HG03432 (cell line): ENCODE measurements around the gene RHOT1.
"Not testable (repeated sequence)": the region's sequence is repeated elsewhere in the genome, so short reads cannot be mapped to it uniquely, and the experiment has no call there.

Experiments
- ATAC-seq: cut with Tn5 transposase; IDR thresholded peaks from one replicate; pipeline ENCODE4 v1.9.1; 2021; ENCODE audit warnings: mild to moderate bottlenecking, moderate library complexity; ENCODE audit not compliant: unreplicated experiment

RHOT1 gene

DNA sequence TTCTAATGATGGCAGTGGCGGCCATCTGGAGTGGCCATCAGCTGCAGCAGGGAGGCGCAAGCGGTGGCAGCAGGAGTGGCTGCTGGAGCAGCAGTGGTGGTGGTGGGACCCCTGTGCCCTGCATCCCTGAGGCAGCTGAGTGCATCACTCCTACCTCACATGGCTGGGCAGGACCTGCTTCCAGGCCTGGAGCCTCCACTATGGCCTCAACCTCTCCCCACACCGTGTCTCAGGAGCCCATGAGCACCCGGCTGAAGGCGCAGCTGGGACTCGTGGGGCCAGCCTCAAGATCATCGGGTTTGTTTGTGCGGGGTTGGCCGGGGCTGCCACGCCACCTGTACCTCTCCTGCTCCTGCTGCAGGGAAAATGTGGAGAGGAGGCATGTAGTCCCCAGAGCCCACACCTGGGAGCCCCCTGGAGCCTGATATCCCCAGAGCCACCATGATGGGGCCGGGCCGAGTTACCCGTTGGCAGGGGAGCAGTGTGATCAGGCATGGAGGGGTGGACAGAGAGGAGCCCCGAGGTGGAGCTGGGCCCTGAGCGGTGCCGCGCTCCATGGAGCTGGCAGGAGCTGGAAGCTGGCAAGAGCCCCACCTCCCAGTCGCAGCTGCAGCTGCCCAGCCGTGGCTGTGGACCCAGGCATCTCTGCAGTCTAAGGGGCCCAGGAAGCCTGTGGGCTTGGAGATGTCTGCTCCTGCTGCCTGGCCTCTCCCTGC, 16.7 kb downstream of the RHOT1 start:
- no peak for ATAC-seq

DNA sequence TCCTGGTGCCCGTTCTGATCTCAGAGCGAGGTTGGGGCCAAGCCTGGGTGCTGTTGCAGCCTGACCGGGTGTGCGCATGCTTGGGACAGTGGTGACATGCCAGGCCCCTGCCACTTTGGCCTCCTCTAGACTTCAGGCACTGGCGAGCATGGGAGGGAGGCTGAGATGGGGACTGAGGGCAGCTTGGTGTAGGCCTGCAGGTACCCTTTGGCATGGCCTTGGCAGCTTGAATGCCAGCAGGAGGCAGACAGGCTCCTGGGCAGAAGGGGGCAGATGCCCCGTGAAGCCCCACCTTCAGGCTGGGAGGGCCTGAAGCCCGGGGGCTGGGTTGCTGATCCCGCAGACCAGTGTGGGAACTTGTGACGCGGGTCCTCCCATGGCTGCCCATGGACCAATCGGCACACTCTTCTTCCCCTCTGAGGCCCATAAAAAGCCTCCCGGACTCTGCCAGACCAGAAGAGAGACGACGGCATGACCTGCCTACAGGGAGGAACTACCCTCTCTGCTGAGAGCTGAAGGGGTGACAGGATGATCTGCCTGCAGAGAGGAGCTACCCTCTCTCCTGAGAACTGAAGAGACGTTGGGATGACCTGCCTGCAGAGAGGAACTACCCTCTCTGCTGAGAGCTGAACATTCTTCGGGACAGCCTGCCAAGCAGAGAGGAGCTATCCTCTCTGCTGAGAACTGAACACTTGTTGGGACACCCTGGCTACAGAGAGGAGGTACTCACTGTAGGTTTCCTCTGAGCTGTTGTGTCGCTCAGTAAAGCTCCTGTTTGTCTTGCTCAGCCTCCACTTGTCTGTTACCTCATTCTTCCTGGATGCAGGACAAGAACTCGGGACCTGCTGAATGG, 17.5 kb downstream of the RHOT1 start:
- ATAC-seq, result no peak

DNA sequence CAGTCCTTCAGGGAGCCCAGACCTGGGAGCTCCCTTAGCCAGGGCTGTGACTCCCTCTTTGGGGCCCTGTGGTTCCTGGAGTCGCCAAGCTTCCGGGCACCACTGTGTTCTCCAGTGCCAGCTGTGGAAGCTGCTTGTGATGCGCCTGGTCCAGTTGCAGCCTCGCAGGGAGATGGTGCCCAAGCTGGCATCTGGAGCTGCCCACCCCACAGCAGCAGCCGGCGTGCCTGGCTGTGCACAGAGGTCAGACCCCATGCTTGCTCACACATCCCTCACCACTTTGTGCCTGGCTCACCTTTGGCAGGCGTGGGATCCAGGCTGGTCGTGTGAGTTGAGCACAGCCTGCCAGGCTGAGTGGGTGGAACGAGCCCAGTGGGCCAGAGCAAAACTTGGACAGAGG, 18.2 kb downstream of the RHOT1 start:
- no peak for ATAC-seq

DNA sequence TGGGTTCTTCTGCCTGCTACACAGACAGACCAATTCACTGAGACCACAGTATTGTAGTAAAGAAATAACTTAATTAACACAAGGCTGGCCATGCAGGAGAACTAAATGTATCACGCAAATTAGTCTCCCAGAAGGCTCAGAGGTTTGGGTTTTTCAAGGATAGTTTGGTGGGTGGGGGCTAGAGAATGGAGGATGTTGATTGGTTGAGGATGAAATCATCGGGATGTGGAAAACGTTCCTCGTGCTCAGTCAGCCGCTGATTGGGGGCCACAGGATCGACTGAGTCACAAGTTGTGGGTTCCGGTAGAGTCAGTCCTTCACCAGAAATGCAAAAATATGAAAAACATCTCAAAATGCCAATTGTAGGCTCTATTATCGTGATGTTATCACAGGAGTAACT, 18.7 kb downstream of the RHOT1 start:
- no peak for ATAC-seq

DNA sequence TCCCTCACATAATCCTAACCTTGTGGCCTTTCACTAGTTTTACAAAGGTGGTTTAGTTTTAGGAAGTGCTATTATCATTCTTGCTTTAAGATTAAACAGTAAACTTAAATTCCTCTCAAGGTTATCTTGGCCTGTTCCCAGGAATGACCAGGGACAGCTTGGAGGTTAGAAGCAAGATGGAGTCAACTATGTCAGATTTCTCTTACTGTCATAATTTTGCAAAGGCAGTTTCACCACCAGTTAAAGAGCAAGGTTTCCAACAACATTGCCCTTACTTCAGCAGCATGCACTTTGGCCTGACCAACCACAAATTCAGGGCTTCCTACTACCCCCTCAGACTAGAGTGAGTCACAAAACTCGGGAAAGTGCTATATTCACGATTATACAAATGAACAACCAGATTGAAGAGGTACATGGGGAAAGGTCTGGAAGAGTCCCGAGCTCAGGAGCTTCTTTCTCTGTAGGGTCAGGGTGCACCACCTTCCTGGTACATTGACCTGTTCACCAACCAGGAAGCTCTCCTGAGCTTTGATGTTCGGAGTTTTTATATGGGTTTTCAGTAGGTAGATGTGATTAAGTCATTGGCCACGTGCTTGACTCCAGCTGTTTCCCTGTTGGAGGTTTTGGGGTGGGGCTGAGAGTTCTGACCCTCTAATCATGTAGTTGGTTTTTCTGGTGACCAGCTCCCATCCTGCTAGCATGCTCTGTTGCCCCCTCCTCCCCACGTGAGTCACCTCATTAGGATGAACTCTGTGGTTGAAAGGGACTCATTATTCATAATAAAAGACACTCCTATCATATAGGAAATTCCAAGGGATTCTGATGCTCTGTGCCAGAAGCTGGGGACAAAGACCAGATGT, 19.4 kb downstream of the RHOT1 start:
- ATAC-seq, result no peak

DNA sequence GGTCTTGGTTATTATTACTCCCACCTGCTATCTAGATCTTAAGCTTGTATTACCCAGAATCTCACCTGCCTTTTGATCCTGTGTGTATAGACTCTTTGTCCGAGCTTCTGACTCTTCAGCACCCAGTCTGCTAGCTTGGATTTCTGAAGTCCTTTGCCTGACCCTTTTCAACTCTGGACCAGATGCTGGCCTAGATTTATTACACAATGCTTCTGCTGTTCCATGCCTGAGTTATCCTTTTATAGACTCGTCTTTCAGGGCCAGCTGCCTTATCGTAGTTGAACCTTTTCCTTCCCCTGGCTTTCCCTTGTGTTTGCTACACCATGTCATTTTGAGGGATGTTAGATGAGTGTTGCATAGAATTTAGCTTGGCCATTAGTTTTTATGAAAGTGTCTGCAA, 32.6 kb downstream of the RHOT1 start:
- ATAC-seq, result no peak

DNA sequence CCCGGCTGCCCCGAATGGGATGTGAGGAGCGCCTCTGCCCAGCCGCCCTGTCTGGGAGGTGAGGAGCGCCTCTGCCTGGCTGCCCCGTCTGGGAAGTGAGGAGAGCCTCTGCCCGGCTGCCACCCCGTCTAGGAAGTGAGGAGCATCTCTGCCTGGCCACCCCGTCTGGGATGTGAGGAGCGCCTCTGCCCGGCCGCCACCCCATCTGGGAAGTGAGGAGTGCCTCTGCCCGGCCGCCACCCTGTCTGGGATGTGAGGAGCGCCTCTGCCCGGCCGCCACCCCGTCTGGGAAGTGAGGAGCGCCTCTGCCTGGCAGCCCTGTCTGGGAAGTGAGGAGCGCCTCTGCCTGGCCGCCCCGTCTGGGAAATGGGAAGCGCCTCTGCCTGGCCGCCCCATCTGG, 36.4 kb downstream of the RHOT1 start:
- ATAC-seq, result not testable (repeated sequence)

DNA sequence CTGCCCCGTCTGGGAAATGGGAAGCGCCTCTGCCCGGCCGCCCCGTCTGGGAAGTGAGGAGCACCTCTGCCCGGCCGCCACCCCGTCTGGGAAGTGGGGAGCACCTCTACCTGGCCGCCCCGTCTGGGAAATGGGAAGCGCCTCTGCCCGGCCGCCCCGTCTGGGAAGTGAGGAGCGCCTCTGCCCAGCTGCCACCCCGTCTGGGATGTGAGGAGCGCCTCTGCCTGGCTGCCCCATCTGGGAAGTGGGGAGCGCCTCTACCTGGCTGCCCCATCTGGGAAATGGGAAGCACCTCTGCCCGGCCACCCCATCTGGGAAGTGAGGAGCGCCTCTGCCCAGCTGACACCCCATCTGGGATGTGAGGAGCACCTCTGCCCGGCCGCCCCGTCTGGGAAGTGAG, 36.8 kb downstream of the RHOT1 start:
- ATAC-seq, result not testable (repeated sequence)

DNA sequence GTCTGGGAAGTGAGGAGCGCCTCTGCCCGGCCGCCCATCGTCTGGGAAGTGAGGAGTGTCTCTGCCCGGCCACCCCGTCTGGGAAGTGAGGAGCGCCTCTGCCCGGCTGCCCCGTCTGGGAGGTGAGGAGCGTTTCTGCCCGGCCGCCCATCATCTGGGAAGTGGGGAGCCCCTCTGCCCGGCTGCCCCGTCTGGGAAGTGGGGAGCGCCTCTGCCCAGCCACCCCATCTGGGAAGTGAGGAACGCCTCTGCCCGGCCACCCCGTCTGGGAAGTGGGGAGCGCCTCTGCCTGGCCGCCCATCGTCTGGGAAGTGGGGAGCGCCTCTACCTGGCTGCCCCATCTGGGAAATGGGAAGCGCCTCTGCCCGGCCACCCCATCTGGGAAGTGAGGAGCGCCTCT, 37.2 kb downstream of the RHOT1 start:
- ATAC-seq, result not testable (repeated sequence)

DNA sequence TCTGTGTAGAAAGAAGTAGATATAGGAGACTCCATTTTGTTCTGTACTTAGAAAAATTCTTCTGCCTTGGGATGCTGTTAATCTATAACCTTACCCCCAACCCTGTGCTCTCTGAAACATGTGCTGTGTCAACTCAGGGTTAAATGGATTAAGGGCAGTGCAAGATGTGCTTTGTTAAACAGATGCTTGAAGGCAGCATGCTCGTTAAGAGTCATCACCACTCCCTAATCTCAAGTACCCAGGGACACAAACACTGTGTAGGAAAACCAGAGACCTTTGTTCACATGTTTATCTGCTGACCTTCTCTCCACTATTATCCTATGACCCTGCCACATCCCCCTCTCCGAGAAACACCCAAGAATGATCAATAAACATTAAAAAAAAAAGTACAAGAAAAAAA, 38.0 kb downstream of the RHOT1 start:
- not testable (repeated sequence) for ATAC-seq

DNA sequence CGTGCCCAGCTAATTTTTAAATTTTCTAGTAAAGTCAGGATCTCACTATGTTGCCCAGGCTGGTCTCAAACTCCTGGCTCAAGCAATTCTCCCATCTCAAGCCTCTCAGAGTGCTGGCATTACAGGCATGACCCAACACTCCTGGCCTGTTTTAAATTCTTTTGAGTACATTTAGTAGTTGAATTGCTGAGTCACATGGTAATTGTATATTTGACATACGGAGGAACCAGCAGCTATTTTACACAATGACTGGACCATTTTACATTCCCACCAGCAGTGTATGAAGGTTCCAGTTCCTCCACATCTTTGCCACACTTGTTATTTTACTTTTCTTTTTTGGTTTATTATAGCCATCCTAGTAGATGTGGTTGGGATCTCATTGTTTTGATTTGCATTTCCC, 43.6 kb downstream of the RHOT1 start:
- no peak for ATAC-seq

DNA sequence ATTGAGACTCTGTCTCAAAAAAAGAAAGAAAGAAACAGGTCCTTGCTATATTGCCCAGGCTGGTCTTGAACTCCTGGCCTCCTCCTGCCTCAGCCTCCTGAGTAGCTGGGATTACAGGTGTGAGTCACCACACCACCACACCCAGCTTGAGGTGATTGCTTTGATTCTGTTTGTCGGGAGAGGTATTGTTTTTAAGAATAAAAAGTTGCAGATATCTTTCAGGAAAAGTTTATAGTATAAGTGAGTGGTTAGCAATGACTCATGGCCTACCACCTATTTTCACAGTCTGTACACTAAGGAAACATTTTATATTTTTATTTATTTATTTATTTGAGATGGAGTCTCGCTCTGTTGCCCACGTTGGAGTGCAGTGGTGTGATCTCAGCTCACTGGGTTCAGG, 45.0 kb downstream of the RHOT1 start:
- no peak for ATAC-seq

DNA sequence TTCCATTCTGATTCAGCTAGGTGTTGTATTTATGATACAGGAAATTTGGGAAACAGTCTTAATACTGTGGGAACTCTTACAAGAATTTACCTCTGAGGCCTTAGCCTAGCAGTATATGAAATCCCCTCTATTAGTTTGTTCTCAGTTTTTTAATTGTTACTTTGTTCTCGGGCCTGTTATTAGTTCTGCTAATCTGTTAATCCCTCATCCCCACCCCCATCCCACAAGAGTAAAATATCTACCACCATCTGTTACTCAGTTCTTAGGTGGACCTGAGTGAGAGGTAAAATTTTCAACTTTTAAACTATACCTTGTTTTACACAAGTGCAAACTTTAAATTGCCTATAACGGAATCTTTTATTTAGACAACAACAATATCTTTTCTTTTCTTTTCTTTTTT, 47.0 kb downstream of the RHOT1 start:
- ATAC-seq, result no peak

DNA sequence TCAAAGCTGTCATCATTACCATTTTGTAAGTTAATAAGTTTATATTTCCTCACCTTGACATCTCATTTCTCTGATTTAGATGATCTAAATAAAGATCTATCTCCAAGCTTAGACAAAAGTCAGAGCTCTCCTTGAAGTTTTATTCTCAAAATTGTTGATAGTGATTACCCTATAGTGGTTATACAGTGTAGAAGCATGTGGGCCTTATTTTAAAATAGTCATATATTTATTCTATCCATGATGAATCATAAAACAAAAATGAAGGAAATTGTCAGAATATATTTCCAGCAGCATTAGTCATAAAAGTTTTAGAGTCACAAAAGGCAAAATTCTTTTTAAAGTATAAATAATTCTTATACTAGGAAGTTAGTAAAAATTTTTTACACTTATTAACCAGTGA, 49.0 kb downstream of the RHOT1 start:
- no peak for ATAC-seq

DNA sequence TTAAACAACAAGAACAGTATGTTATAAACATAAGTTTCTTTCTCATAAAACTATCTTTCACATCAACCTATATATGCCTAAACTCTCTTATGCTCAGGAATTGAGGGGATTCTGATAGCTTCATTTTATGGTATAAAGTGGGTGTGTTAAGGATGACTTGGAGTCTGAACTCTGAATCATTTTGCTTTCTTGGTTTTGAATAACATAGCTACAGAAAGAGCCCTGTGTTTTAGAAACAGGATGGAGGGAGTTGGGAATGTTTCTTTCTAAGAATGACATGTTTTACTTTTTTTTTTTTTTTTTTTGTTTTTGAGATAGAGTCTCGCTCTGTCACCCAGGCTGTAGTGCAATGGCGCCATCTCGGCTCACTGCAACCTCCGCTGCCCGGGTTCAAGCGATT, 50.1 kb downstream of the RHOT1 start:
- ATAC-seq, result no peak

DNA sequence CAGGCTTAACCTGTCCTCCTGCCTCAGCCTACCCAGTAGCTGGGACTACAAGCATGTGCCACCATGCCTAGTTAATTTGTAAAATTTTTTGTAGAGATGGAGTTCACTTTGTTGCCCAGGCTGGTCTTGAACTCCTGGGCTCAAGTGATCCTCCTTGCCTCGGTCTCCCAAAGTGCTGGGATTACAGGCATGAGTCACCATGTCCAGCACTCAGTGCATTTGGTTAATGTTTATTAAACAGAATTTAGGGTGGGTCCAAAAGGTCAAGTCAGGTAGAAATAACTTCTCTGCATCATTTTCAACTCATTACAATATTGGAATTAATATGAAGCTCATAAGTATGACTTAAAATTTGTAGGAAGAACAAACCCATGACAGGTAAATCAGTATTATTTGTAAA, 55.7 kb downstream of the RHOT1 start:
- no peak for ATAC-seq

DNA sequence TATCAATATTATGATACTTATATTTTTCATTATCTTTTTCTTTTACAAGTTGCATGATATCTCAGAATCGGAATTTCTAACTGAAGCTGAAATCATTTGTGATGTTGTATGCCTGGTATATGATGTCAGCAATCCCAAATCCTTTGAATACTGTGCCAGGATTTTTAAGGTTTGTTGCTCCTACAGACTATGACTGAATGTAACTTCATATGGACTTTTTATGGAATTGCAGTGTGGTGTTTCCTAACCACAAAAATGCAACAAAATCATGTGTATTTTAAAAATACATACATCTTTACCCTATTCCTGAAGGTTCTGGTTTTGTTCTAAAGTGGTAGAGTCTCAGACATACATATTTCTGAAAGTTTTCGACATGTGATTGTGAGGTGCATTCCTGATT, 64.6 kb downstream of the RHOT1 start:
- no peak for ATAC-seq

DNA sequence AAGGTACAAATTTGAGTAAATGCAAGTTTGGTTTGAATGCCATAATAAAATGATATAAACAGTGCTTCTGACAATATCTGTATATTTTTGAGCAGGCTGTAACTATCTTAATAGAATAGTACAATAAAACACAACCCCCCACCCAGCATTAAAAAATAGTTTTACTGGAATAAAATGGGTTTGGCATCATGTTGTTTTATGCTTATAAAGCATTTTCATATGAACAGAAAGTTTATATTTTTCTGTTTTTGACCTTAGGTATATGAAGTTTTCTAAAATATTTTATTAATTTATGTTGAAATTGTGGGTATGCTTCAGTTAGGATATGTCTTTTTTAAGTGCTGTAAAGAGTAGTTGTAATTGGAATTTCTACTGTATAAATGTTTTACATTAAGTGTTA, 66.1 kb downstream of the RHOT1 start:
- ATAC-seq, result no peak

DNA sequence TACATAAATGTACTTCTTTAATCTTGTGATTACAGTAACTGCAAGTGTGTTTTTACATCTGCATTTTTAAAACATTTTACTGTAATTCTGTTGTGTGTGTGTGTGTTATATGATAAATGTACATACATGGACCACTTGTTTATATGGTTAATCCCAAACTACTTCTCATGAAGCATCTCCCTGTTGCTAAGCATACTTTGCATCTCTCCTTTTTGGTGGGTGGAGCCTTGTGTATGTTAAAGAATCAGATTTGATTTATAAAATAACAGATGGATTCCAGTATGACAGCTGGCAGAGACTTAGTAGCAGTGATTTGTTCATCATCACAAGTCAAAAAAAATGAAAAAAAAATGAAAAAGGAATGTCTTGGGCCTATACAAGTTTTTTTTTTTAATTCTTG, 67.3 kb downstream of the RHOT1 start:
- no peak for ATAC-seq

DNA sequence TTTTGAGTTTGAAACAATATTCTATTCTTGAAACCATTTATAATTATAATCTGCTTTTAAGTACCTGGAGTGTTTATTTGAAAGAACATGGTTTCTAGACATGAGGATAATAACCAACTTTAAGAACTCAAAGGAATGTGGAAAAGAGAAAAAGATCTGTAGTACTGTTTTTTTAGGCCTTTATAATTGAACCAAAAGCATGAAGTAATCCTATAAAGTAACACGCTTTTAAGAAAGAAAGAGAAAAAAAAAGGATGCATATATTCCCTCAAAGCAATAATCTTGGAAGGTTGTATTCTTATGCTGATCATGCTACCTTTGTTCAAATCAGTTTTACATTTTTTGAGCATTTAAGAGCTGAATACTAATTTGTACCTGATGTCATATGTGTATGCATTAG, 69.4 kb downstream of the RHOT1 start:
- no peak for ATAC-seq

DNA sequence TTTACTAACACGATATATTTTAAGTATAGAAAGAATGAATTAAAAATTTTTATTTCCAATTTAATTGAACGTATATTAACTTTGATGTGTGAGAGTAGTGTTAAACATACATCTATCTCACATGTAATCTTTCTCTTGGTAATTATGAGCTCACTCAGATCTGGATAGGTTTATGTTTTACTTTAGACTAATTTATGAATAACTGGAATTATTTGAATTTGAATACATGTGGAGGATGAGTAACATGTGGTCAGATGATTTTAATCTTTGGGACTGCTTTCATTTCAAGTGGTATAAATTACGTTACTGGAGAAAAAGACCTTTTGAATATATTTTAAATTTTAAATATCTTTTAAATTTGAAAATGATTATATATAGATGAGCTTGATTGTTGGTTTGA, 73.4 kb downstream of the RHOT1 start:
- ATAC-seq, result no peak

DNA sequence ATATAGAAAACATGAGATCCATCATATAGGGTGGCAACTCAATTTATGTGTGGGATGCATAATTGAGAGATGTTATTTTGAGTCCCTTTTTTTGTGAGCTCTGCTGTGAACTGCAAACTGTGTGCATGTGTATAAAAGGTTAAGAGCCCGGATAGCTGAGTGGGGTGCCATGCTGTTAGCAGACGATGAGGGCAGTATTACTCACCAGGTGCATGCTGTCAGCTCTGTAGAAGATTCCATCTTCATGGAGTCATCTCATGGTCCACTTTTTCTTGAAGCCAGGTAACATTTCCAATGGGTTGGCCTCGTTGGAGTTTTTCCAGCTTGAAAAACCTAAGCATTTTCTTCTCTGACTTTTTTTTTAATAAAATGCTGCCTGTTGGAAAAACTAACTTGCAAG, 80.3 kb downstream of the RHOT1 start:
- ATAC-seq, result no peak
